ENCODE data around the gene CDO1. TPM values are rescaled to one million over a fixed set of nuclear protein-coding genes. Genes with fewer than 3 reads are reported as not detected.

Gene CDO1
- total RNA-seq: 0.48 and 0.82 TPM in 2 replicates

DNA sequence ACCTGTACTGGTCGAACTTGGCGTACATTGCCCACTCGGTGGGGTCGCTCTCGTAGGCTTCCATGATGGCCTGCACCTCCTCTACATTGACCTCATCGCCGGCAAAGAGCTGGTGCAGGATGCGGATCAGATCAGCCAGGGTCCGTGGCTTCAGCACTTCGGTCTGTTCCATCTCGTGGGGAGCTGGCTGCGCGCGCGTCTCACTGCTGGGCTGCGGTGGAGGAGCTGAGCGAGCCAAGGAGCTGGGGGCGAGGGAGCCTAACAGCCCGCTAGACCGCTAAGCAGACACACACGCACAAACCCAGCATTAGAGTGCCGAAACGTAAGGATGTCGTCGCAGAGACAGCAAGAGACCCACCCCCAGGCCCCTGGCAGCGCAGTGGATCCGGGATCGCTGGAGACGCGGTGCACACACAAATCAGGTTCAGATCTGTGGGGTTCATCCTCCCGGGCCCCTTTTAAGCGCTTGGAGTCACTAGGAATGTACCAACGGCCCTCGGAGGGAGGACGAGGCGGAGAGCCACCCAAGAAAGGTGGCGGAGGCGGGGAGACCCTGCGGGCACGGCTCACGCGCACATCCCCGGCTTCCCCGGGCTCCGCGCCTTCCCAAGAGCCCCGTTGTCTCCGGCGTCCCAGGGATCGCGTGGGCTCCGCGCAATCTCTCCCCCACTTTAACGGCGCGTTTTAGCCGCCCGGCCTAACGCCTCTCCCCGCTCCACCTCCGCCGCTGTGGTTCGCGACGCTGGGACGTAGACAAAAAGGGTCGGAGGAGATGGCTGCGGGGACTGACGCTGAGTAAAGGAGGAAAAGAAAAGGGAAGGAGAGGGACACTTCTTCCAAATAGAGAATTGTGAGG lies at the start of gene CDO1:
Gene CDO1, minus strand, starts transcription at position 434 of the 856 bp plus-strand sequence. Its CDS starts 262 bp downstream, at position 172.
- DNase-seq (ENCODE audit: extremely low read depth, low read depth, low spot score): no peak

DNA sequence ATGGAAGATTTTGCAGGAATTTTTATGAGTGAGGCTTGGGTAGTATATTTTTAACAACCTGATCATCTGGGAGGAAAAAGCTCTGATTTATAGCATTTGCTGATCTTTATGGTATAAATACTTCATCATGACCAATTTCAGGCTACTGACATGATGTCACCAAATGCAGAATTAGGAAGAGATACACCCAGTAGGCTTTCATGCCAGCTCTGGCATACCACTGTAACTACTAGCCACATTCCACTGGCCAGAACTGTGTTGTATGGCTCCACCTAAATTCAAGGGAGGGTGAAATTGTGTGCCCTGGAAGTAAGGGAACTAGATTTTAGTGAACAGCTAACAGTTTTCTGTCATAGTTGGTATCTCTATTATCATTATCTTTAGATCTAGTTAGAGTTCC lies 42.9 kb upstream of the CDO1 start:
- no peak for DNase-seq (ENCODE audit: extremely low read depth, low read depth, low spot score)

DNA sequence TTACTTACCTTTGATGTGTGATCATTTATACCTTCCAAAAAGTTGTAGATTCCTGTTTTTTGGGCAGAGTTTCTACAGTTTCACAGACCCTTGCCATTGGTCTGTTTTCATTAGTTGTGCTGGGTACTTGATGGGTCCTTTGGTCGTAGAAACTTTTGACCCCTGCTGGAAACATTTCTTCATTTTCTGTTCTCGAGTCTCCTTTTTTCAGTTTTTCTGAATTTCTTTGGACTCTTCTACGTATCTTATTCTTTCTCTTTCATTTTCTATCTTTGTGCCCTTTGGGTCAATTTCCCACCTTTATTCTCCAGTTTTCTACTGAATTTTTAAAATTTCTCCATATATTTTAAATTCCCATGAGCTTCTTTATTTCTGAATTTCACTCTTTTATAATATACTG lies 41.9 kb upstream of the CDO1 start:
- no peak for DNase-seq (ENCODE audit: extremely low read depth, low read depth, low spot score)

DNA sequence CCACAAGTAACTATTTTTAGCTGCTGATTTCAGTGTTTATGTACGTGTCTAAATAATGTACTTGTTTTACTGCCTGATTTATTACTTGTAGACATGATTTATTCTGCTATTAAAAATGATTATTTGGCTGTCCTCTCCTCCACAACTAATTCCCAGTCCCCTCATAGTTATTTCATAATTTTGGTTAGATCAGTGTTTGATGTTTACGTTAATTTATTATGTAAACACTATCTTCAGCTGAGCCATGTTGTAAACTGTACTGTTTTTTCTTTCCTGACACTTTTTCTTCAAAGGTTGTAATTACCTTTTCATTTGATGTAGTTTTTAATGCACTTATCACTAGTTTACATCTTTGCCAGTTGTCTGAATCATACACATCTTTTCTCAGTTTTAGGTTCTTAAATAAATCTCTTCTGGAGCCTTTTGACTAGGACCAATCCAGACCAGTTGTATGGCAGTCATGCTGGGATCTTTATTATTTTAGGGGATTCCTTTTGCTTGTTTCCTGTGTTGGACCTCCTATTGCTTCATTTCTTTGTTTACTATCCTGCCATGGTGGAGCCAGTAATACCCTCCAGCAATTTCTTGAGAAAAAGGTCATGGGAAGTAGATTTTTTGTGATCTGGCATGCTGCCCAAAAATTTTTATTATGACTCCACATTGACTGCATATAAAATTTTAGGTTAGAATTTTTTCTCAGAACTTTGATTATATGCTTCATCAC lies 41.3 kb upstream of the CDO1 start:
- DNase-seq (ENCODE audit: extremely low read depth, low read depth, low spot score): no peak

DNA sequence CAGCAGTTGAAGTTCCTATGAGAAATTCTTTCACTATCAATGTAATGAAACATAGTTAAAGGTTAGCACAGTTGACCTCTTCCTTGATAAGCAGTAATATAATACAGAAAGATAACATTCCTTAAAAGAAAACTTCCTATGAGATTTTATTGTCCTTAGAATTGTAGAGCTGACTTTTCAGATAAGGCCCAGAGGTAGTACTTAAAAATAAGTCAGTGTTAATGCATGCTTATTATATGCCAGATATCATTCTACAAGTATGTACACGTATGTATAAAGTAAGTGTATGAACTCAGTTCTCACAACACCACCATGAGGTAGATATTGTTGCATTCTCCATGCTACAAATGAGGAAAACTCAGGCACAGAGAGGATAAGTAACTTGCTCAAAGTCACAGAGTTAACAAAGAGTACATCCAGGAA lies 40.6 kb upstream of the CDO1 start:
- DNase-seq (ENCODE audit: extremely low read depth, low read depth, low spot score): no peak

DNA sequence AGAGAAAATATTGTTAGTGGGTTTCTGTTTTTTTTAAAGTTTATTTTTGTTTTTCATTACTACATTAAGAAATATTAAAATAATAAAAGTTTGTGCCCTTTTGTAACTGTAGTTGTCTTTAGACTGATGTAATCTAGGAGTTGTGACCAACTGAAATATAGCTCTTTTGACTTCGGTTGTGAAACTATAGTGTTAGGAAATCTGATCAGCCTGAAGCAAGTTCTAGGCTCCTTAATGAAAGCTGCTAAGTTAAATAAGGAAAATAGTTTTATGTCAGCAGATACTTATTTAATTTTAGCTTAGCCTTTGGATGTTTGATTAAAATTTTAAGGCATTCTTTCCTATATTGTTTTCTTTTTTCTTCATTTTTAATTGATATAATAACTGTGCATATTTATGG lies 39.5 kb upstream of the CDO1 start:
- no peak for DNase-seq (ENCODE audit: extremely low read depth, low read depth, low spot score)

DNA sequence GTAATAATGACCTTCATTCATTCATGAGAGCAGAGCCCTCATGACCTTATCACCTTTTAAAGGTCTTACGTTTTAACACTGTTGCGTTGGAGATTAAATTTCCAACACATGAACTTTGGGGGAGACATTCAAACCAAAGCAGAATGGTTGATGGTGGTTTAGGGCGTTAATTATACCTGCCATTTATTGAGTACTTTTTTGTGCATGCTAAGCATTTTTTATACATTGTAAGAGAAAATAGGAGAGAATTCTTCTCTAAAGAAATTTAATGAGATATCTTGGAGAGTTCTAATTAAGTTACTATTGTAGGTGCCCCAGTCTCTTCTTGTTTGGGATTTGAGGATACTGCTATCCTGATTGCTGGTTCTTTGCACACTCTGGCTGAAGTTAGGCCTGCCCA lies 37.7 kb upstream of the CDO1 start:
- DNase-seq (ENCODE audit: extremely low read depth, low read depth, low spot score): no peak

DNA sequence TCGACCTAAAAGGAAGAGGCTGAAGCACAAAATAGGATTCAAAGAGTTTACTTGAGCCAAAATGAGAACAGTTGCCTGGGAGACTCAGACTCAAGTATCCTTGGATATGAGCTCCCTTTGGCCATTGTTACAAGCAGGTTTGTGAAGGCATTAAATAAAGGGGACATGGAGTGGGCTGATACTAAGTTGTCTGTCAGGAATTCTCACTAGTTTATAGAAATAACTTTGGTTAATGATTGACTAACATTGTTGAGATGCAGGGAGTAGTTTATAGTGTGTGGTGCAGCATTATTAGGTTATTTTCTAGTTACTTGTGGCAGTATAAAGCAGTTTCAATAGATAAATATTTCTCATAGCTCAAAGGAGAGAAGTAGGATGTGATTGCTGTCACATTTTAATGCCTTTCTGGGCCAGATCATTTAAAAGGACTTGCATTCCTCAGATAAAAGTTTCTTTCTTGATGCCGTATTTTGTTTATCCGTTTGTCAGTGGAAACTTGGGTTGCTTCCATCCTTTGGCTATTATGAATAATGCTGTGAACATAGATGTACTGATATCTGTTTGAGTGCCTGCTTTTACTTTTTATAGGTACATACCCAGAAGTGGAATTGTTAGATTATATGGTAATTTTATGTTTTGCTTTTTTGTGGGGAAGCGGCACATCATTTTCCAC lies 34.4 kb upstream of the CDO1 start:
- no peak for DNase-seq (ENCODE audit: extremely low read depth, low read depth, low spot score)

DNA sequence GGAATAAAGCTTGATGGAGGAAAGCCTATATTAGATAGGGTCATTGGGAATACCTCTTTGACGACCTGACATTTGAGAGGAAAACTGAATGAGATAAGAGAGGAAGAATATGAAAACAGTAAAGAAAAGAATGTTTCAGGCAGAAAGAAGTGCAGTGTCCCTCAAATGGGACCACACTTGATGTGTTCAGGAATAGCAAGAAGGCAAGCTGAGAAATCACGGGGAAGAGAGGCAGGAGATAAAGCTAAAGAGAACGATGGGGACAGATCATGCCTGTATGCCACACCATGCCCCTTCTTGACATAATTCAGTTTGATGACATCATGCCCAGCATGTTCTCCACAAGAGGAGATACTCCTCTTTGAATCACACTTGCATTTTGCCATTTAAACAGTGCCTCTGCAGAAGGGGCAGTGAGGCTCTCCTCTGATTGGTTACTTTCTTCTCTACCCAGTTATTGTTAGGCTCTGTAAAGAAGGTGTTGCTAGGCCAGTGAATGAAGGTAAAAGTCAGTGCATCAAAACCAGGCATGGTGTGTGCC lies 32.9 kb upstream of the CDO1 start:
- no peak for DNase-seq (ENCODE audit: extremely low read depth, low read depth, low spot score)

DNA sequence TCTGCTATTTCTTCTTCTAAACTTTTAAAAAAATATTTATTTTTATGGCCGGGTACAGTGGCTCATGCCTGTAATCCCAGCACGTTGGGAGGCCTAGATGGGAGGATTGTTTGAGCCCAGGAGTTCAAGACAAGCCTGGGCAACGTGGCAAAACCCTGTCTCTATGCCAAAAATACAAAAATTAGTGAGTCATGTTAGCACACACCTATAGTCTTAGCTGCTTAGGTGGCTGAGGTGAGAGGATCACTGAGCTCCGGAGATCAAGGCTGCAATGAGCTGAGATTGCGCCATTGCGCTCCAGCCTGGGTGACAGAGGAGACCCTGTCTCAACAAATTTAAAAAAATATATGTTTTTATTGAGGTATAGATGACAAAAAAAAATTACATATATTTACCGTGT lies 30.8 kb upstream of the CDO1 start:
- DNase-seq (ENCODE audit: extremely low read depth, low read depth, low spot score): no peak

DNA sequence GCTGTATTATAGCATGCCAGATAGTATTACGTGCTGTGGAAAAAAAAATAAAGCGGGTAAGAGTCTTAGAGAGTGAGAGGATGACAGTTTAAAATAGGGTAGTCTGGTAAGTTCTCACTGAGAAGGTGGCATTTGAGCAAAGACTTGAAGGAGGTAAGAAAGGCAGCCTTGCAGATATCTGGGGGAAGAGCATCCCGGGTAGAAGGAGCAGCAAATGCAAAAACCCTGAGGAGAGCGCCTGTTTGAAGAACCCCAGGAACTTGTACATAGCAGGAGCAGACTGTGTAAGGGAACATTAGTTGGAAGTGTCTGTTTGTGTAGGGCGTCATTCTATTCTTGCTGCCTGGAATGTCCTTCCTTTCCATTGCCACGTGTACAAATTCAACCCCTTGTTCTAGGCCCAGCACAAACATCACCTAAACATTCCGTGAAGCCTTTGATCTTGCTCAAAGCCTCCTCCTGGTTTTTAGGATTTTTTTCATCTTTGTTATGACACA lies 27.9 kb upstream of the CDO1 start:
- no peak for DNase-seq (ENCODE audit: extremely low read depth, low read depth, low spot score)

DNA sequence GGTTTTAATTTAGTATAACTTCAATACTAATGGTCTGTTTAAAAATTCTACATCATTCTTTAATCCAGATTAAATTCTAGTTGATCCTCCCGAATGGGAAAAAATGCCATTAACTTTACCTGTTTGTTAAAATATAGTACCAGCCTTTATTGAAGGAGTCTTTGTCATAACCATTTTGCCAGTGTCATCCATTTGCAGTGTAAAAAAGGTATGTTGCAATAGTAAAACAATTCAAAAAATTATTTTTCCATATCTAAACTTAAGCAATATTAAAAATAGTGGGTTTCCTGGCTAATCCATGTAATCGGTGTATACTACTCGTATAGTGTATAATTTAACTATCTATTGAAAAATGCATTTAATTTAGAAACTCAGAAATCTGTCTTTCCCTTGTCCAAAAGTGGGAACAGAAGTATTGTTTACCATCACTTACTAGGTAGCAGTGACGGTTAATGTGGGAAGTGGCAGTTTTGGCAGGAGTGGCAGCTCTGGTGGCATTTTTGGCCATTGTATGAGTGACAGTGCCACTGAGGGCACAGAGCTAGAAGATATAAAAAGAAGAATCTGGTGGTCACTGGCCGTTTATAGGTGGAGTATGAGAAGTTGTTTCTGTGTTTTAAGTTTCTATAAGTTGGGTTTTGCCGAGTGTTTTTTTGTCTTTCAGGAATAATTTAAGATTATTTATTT lies 27.1 kb upstream of the CDO1 start:
- no peak for DNase-seq (ENCODE audit: extremely low read depth, low read depth, low spot score)

DNA sequence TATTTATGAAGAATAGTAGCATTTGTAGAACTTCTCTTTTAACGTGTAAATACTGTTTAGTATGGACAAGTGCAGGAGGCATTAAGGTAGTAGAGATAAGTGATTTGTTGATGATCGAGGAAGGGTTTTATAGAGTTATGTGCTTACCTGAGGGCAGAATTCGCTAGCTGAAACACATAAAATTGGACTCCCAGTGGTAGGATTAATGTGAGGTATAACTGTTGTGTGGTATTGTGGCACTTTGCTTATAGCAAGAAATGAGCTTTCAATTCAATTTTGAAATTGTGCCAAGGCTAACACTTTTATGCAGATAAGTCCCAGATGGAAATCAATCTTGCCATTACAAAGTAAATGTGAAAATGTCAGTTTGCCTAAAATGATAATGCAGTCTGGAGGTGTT lies 26.5 kb upstream of the CDO1 start:
- DNase-seq (ENCODE audit: extremely low read depth, low read depth, low spot score): no peak

DNA sequence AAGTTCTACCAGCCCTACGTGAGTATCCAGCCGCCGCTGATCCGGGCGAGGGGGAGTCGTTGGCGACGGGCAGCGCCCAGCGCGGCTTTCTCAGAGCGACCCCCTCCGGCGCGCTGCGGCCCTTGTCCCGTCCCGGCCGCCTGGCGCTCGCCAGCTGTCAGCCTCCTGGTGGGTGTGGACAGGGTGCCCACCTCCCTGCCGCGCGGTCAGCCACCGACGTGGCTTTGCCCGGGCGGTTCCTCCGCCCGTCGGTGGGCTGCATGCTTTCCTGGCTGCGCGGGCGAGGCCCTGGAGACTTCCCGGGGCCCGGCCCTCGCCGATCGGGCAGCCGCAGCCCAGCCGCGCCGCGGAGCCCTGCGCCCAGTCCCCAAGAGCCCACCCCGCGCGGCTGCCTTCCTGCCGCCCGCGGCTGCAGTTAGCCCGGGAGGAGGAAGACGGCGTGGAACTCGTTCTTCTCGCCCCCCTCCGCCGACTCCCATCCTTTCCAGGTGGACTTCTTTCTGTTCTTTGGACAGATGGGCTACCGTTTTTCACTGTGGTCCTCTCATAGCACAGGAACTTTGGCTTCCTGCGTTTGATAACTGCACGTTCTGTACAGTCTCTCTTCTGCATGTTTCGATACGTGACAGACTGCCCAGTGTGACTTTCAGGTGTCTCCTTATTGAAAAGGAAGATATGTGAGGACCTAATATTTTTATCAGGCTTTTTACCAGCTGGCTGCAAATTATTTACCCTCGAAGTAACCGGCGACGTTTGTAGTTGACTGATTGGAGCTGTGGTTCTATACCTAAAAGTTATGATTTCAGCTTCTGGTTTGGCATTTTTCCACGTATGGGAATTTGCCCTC lies 25.9 kb upstream of the CDO1 start:
- DNase-seq (ENCODE audit: extremely low read depth, low read depth, low spot score): no peak

DNA sequence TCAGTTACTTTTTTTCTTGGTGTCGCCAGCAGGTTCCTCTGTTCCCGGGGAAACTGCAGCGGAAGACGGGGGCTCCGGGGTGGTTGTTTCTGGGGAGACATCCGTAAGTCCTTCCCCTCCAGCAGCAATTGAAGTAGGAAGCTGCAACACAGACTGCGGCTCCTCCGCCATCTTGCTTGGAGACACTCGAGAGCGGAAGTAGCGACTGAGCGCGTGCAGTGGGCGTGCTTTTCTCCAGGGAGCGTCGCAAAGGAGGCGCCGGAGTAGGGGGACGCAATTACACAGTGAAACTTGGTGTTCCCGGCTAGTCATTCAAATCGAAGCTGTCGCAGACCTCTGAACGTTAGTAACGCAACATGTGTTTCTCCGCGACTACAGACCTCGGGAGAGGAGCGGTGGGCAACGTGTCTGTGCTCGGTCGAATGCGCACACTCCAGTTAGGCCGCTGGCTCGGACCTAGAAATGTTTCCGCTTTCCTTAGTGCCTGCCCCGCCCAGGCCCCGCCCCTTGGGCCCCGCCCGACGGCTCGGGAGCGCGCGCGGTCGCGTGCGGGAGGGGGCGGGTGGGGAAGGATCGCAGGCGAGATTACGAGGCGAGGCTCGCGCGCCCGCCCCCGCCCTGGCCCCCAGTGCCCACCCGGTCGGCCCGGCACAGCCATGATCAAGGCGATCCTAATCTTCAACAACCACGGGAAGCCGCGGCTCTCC lies 25.1 kb upstream of the CDO1 start, which contains the start of the genes AP3S1 and ATG12:
Gene AP3S1, plus strand, starts transcription at position 554 of the 707 bp plus-strand sequence. Its CDS starts 103 bp downstream, at position 657.
Gene ATG12, minus strand, starts transcription at position 184 of the 707 bp plus-strand sequence. Its CDS starts 13 bp downstream, at position 171.
- peak; percentile 84 for DNase-seq (ENCODE audit: extremely low read depth, low read depth, low spot score)

DNA sequence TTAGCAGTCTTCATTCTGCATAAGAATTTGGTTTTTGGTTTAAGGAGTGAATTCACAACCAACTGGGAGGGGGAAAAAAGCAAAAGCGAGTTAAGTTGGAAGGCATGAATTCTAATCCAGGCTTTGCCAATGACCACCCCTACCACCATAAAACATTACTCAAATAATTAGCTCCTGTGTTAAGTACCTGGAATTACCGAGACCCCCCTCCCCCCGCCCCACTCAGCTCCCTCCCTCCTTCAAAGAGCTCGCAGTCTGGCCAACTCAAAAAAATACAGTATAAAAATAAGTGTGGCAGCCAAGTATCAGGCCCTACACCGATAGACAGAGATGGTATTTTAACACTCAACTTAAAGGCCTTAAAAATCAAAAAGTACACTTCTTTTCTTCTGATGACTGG lies 24.4 kb upstream of the CDO1 start:
- no peak for DNase-seq (ENCODE audit: extremely low read depth, low read depth, low spot score)

DNA sequence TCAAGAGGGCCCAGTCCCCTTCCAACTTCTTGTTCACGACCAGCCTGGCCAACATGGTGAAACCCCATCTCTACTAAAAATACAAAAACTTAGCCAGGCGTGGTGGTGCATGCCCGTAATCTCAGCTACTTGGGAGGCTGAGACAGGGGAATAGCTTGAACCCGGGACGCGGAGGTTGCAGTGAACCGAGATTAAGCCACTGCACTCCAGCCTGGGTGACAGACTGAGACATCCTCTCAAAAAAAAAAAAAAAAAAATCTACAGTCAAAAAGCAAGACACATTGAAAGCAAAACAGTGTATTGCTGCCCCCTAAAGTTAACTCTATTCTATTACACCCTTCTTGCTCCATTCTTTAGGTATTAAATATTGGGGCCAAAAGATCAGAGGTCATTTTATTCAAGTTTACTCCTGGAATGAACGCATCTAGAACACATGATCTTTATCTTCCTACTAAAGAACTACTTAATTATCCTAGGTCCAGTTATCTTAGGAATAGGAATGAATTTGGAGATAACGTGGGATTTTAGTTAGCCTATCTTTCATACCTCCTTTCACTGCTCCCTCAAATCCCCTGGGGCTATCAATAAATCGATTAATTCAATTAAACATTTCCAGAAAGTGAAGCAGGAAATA lies 22.5 kb upstream of the CDO1 start:
- no peak for DNase-seq (ENCODE audit: extremely low read depth, low read depth, low spot score)

DNA sequence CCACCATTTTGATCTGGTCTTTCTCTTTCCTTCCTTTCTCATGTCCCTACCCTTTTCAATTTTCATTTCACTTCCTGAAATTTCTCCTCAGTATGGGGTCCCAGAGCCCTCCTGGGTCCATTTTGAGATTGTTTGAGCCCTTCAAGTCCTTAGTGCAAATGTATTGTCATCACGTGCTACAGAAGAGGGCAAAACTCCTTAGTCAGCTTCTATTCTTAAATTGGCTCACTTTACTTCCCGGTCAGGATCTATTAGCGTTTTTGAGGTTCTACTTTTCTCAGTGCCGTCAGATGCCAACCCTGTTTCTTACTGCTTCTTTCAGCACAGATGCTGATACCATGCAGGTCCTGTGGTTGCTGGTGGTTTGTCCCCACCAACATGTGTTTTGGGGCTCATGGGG lies 19.0 kb upstream of the CDO1 start:
- DNase-seq (ENCODE audit: extremely low read depth, low read depth, low spot score): no peak

All from glomerular endothelial cell (primary cell).